Stimulated activated CD4-positive, alpha-beta T cell treated with anti-CD3 and anti-CD28 coated beads, Interleukin-12 subunit alpha, Interleukin-12 subunit beta, amount 100 ng/mL, for 4 hours (primary cell): ENCODE data around the gene REEP1.

Experiments used
- DNase-seq: peaks from one replicate; pipeline ENCODE4 v3.0.0-alpha.2; 2020

REEP1 gene

GRCh38 chr2:86305195-86305914 lies 32.1 kb downstream of the REEP1 start:
- no peak for DNase-seq

DNA sequence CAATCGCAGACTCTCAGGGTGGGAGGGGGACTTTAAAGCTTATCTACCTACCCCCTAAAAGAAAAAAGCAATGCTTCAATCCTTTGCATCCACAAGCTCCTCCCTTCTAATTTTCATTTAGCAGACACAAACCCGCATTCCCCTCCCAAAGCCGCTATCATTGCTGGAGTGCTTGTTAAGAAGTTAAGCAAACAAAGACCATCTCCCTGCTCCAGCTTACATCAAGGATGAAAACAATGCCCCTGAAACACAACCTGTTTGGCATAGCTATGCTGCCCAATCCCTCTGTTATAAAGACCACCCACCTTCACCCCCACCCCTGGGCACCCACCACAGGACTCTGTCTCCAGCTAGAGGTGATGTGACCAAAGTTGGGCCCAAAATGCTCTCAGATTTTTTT lies 33.0 kb downstream of the REEP1 start:
- DNase-seq: no peak

- no peak for DNase-seq
Measured at GRCh38 chr2:86302320-86302719, 35.1 kb downstream of the REEP1 start.

- no peak for DNase-seq
Measured at GRCh38 chr2:86301711-86302202, 35.7 kb downstream of the REEP1 start.

DNA sequence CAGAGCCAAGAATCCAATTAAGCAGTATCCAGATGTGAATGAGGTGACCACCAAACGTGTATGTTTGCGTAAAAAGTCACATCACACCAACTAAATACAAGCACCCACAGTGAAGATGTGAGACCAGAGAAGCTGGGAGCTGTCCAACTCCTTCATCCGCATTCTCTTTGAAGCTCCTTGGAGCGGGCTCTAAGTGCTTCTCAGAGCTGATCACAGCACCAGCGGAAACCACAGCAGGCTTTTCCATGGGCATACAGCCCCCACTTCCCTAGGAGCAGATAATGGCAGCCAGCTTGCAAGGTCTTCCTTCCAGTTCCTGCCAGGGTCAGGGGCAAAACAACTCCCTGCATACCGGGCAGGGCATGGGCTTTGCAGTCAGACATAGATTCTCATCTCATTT lies 36.4 kb downstream of the REEP1 start:
- DNase-seq: no peak

DNA sequence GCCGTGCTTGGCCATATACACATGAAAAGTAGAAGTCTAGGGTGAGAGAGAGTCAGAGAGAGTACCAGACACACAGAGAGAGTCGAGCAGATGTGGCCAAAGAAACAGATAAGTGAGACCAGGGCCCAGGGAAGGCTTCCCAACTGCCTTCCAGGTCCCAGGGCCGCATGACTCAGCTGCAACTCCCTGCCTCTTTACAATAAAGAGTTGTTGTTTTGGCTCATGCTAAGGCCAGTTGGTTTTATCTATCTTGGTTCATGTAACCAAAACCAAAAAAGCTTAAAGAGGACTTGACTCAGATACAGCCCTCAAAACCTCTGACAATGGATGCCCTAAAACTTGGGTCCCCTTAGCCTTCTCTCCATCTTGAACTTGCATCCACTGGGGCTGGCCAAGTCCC lies 36.9 kb downstream of the REEP1 start:
- no peak for DNase-seq

DNA sequence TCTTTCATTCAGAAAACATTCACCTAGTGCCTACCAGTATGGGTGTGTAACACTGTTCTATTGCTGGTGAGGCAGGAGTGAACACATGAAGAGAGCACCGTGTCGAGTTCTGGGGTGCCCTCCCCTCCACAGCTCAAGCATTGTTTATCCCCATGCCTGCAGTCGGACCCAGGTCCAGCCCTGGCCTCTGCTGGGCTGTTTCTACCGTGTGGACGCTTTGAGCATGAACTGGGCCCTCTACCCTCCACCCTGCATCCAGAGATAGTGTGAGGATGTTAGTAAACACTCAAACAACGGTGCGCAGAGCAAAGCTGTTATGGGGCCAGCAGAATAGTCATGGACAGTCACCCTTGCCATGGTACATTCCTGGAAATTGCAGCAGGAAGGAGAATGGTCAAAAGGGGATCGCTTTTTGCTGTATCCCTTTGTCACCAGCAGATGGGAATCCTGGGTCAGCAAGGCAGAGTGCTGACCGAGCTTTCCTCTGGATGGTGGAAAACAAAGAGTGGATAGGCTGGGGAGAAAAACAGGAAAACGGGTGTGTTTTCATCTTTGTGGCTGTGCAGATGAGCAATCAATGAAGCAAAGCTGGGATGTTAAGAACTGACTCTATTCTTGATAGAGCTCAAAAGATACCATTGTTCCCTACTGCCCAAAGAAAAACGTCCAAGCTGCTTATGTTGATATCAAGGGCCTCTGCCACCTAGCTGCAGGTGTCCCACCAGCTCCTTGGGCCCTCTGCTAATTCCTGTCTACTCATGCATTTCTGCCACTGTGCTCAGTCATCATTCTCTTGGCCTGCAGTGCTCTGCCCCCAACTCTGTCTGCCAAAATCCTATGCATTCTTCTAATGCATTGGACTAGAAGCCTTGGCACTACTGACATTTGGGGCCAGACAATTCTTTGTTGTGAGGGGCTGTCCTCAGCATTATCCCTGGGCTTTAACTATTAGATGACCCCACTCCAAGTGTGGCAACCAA lies 38.7 kb downstream of the REEP1 start:
- no peak for DNase-seq

GRCh38 chr2:86297382-86298147 lies 39.9 kb downstream of the REEP1 start:
- DNase-seq: no peak

DNA sequence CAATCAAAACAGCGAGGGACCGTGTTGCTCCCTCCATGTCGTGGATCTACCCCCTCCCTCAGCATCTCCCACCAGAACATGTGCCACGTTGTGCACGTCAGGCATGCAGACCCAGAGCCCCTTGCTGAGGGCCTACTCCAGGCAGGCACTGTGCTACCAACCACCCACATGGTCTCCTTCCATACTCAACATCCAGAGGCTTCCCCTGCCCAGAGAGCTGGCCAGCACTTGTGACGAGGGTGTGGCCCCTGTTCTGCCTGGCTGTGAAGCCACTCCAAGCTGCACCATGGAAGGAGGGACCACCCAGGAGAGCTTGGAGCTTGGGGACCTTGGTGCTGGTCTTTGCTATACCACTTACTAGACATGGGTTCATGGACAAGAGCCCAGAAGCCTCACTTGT lies 40.5 kb downstream of the REEP1 start:
- DNase-seq: no peak

DNA sequence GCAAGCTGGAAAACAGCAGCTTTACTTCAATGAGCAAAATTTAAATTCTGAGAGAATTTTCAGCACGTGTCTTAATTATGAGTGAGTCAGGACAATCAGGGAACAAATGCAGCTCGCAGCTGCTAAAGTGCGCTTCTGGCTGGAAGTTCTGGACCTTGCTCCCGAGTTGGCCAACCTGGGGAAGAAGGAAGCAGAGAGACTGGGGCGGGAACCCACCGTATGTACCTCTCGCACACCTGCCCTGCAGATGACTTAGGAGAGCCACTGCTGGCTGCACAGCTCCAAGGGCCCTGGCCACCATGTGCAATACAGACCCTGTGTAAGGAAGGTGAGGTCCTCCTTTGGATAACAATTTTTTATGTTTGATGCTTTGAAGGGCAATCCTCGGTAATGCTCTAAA lies 42.4 kb downstream of the REEP1 start:
- DNase-seq: no peak

DNA sequence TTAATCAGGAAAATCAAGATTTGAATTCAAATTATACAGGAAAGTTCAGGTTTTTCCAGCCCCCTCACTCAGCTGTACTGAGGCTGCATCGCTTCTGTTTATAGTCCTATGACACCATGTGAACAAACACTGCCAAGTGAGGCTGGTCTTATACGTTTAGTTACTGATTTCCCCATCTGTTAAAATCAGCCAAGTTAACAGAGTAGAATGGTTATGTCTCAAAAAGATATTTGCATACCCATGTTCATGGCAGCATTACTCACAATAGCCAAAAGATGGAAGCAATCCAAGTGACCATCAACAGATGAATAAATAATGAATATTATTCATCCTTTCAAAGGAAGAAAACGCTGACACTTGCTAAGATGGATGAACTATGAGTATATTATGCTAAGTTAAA lies 43.8 kb downstream of the REEP1 start:
- no peak for DNase-seq

DNA sequence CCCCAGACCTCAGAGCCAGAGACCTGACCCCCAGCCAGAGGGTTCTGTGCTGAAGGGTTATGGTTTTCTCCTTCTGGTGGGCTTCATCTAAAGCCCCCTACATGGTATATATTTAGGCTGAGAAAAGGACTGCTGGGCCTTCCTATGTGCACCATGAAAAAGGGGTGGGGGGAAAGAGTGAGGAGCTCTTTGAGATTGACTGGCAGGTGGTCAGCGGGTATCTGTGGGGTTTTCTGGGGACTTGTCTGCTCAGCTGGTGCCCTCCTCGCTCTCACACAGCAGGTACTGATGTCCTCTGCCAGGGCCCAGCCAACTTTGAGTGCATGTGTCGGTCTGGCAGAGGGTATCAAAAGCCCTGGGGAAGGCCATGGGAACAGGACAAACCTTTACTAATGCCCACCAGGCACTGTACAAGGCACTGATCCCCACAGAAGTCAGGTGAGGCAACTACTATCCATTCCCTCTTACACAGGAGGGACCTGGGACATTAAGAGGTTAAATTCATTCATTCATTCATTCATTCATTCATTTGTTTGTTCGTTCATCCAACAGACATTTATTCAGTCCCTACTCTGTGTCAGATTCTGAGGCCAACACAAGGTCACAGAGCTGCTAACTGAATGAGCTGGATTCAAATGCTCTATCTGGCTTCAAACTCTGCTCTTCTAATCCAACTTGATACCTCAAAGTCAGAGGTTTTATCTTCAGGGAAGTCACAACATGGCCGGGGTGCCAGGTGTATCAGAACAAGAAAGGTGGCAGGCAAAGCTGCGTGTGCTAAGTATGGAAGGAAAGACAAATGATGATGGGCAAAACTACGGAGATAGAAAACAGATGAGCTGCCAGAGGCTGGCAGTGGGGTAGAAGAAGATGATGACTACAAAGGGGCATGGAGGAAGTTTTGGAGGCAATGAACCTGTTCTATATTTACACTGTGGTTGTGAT lies 44.6 kb downstream of the REEP1 start:
- no peak for DNase-seq

- no peak for DNase-seq
Measured at GRCh38 chr2:86291328-86291662, 46.1 kb downstream of the REEP1 start.

GRCh38 chr2:86290596-86291327 lies 46.7 kb downstream of the REEP1 start:
- no peak for DNase-seq

- no peak for DNase-seq
Measured at GRCh38 chr2:86286516-86286915, 50.9 kb downstream of the REEP1 start.

DNA sequence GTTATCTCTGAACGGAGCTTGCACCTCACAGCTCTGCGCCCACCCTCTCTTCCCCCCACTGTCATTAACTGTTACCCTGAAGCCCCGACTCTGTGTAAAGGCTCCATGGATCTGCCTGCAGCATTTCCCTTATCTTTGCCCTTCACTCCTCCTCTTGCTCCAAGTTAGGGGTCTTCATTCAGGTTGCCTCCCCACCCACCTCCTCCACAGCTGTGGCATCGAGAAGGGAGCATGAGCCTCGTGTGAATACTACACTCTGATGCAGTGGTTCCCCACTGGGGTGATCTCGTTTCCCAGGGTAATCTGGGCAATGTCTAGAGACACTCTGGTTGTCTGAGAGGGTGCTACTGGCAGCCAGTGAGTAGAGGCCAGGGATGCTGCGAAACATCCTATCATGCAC lies 51.4 kb downstream of the REEP1 start:
- DNase-seq: no peak

DNA sequence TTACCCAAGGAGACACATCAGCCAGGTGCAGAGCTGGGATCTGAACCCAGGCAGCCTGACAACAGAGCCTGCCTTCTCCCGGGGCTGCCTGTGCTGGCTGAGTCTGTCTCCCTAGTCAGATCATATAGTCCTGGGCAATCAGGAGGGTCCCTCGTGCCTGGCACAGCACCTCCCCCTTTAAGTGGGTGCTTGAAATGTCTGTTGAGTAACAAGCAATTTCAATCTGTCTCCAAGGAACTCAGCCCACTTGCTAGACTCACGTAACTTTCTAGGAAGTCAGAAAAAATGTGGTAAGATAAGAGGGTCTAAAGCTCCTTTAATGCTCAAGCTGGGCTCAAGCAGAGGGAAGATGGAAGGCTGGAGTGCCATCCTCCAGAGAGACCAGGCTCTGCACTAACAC lies 51.9 kb downstream of the REEP1 start:
- DNase-seq: no peak

GRCh38 chr2:86284987-86285386 lies 52.4 kb downstream of the REEP1 start:
- DNase-seq: no peak

DNA sequence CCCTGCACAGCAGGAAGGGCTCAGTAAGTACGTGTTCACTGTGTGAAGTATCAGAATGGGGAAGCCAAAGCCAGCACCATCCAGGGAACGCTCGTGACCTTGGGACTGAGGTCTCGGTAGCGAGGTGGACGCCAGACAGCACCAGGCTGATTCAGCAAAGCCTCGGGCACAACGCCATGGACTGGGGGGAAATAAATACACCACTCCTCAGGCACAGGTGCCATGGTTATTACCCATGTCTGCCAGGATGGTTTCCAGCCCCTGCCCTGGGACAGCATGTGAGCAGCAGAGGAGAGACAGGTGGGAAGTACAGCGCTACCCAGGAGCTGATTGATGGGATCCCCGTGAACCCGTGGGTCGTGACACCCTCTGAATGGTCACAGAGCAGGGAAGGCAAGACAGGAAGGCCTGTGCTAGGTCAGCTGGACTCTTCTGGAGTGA lies 53.0 kb downstream of the REEP1 start:
- no peak for DNase-seq

GRCh38 chr2:86283411-86284030 lies 53.9 kb downstream of the REEP1 start:
- no peak for DNase-seq
